Mucosa of stomach (tissue), 1 donor: ENCODE results near the gene EXOSC7.
"Not testable (repeated sequence)": the region's sequence is repeated elsewhere in the genome, so short reads cannot be mapped to it uniquely, and the experiment has no call there.

Experiments
- H3K27me3 ChIP-seq: one replicate; pipeline ENCODE4 v1.7.0; 2013; ENCODE audit warnings: mild to moderate bottlenecking, low read length; ENCODE audit not compliant: control insufficient read depth, insufficient read depth
- H3K36me3 ChIP-seq: one replicate; pipeline ENCODE4 v1.7.0; 2013; ENCODE audit warnings: low read length; ENCODE audit not compliant: control insufficient read depth, insufficient read depth
- H3K4me1 ChIP-seq: one replicate; pipeline ENCODE4 v1.7.0; 2013; ENCODE audit warnings: mild to moderate bottlenecking, low read length; ENCODE audit not compliant: control insufficient read depth, insufficient read depth
- H3K4me3 ChIP-seq: one replicate; pipeline ENCODE4 v1.7.0; 2013; ENCODE audit warnings: low read length
- H3K9ac ChIP-seq: one replicate; pipeline ENCODE4 v1.7.0; 2013; ENCODE audit warnings: mild to moderate bottlenecking, low read length, moderate library complexity
- H3K9me3 ChIP-seq: one replicate; pipeline ENCODE4 v1.7.0; 2013; ENCODE audit warnings: mild to moderate bottlenecking, low read length, moderate library complexity; ENCODE audit not compliant: control insufficient read depth
- donor health status: Pancreatic carcinoma.

The EXOSC7 gene

DNA sequence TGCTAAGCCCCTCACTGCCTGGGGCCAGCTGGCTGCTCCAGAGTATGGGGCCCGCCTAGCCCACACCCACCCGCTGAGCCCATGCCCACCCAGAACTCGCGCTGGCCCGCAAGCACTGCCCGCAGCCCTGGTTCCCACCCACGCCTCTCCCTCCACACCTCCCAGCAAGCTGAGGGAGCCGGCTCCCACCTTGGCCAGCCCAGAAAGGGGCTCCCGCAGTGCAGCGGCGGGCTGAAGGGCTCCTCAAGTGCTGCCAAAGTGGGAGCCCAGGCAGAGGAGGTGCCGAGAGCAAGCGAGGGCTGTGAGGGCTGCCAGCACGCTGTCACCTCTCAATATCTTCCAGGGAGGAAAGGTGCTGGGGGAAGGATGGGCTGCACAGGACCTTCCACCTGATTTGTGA is 10.3 kb downstream of the EXOSC7 start:
- not testable (repeated sequence) for H3K9ac ChIP-seq, H3K4me1 ChIP-seq, H3K36me3 ChIP-seq, H3K27me3 ChIP-seq, H3K4me3 ChIP-seq, H3K9me3 ChIP-seq

DNA sequence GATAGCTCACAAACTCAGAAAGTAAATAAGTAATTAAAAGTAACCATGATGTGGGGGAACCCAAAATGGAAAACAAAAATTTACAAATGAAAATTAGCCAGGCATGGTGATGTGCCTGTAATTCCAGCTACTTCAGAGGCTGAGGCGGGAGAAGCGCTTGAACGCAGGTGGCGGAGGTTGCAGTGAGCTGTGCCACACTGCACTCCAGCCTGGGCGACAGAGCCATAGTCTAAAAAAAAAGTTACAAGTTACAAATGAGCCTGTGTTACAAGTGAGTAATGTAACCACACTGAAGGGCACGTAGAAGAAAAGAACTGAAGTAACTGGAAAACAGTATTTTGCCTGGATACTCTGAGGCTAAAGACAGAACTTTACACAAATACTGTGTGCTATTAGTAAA is 11.3 kb downstream of the EXOSC7 start:
- Histone ChIP-seq H3K27me3 (no peaks in the 10 kb centered on the region), H3K36me3 (no peaks in the 10 kb centered on the region), H3K4me3 (no peak overlapping the region), H3K4me1 (no peaks in the 10 kb centered on the region), H3K9ac (no peak overlapping the region), H3K9me3 (no peaks in the 10 kb centered on the region)

DNA sequence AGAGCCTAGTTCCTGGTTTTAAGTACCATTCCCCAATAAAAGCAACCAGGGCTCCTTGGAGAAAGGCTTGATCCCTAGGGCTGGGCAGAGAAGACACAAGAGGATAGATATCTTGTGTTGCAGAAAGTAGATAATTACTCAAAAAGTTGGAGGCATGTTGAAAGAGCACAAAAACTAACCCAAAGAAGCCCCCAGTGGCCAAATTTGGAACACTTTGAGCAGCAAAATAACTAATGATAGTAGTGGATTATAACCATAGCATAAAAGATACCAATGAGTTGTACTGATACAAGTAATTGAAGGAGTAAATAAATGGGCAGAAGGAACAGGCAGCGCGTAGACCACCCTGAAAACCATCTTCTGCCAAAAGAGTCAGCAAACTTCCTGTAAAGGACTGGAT is 12.0 kb downstream of the EXOSC7 start:
- H3K4me3 ChIP-seq, result no peak overlapping the region
- no peaks in the 10 kb centered on the region for H3K36me3 ChIP-seq
- H3K9me3 ChIP-seq, result no peaks in the 10 kb centered on the region
- H3K4me1 ChIP-seq, result peaks cover 4% of the 10 kb centered on the region
- H3K9ac ChIP-seq, result no peak overlapping the region
- no peaks in the 10 kb centered on the region for H3K27me3 ChIP-seq

- no peak overlapping the region for H3K4me3 ChIP-seq
- no peaks in the 10 kb centered on the region for H3K36me3 ChIP-seq
- H3K27me3 ChIP-seq, result no peaks in the 10 kb centered on the region
- no peaks in the 10 kb centered on the region for H3K9me3 ChIP-seq
- H3K4me1 ChIP-seq, result peaks cover 14% of the 10 kb centered on the region
- no peak overlapping the region for H3K9ac ChIP-seq
These were observed 13.1 kb downstream of the EXOSC7 start for GRCh38 chr3:44989141-44989540.

GRCh38 chr3:44989636-44990373 is 13.8 kb downstream of the EXOSC7 start:
- Histone ChIP-seq H3K9ac (no peak overlapping the region), H3K27me3 (no peaks in the 10 kb centered on the region), H3K4me3 (no peak overlapping the region), H3K4me1 (peaks cover 19% of the 10 kb centered on the region), H3K9me3 (no peaks in the 10 kb centered on the region), H3K36me3 (no peaks in the 10 kb centered on the region)

GRCh38 chr3:44991326-44991725 is 15.3 kb downstream of the EXOSC7 start:
- Histone ChIP-seq H3K4me3 (no peak overlapping the region), H3K36me3 (no peaks in the 10 kb centered on the region), H3K9ac (no peak overlapping the region), H3K4me1 (peaks cover 29% of the 10 kb centered on the region), H3K9me3 (no peaks in the 10 kb centered on the region), H3K27me3 (no peaks in the 10 kb centered on the region)

GRCh38 chr3:44992555-44993470 is 16.8 kb downstream of the EXOSC7 start:
- Histone ChIP-seq H3K4me1 (peaks cover 29% of the 10 kb centered on the region), H3K27me3 (no peaks in the 10 kb centered on the region), H3K9me3 (no peaks in the 10 kb centered on the region), H3K36me3 (no peaks in the 10 kb centered on the region), H3K4me3 (no peak overlapping the region), H3K9ac (no peak overlapping the region)

GRCh38 chr3:44993471-44994205 is 17.6 kb downstream of the EXOSC7 start:
- no peaks in the 10 kb centered on the region for H3K36me3 ChIP-seq
- peaks cover 29% of the 10 kb centered on the region for H3K4me1 ChIP-seq
- no peak overlapping the region for H3K4me3 ChIP-seq
- no peaks in the 10 kb centered on the region for H3K9me3 ChIP-seq
- H3K9ac ChIP-seq, result no peak overlapping the region
- no peaks in the 10 kb centered on the region for H3K27me3 ChIP-seq

GRCh38 chr3:44995142-44995770 is 19.2 kb downstream of the EXOSC7 start:
- peaks cover 29% of the 10 kb centered on the region for H3K4me1 ChIP-seq
- no peak overlapping the region for H3K4me3 ChIP-seq
- no peaks in the 10 kb centered on the region for H3K36me3 ChIP-seq
- no peaks in the 10 kb centered on the region for H3K9me3 ChIP-seq
- H3K9ac ChIP-seq, result no peak overlapping the region
- no peaks in the 10 kb centered on the region for H3K27me3 ChIP-seq

DNA sequence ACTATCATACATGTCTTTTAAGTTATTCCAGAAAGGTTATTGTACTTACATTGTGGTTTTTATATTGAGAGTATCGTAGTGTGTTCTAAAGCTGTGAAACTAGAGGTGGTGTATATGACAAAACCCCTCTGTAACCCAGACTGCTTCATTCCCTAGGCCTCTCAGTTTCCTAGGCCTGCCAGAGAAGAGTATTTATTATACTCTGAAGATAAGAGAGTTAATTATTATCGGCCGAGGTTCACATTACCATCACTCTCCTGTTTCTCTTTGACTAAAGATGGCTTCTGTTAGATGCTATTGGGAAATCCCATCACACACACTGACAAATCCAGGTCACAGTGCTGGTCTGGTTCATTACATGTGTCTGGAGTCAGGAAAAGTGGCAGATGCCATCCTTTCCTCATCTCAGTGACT is 20.5 kb downstream of the EXOSC7 start:
- Histone ChIP-seq H3K27me3 (no peaks in the 10 kb centered on the region), H3K4me1 (peaks cover 29% of the 10 kb centered on the region), H3K9me3 (no peaks in the 10 kb centered on the region), H3K9ac (no peak overlapping the region), H3K4me3 (no peak overlapping the region), H3K36me3 (no peaks in the 10 kb centered on the region)

GRCh38 chr3:44999782-45000181 is 23.7 kb downstream of the EXOSC7 start:
- Histone ChIP-seq H3K36me3 (no peaks in the 10 kb centered on the region), H3K9ac (no peak overlapping the region), H3K4me1 (peaks cover 9% of the 10 kb centered on the region), H3K4me3 (no peak overlapping the region), H3K27me3 (no peaks in the 10 kb centered on the region), H3K9me3 (no peaks in the 10 kb centered on the region)
